Keratinocyte (primary cell): ENCODE data around the gene PLD1. TPM values are rescaled to one million over a fixed set of nuclear protein-coding genes. Genes with fewer than 3 reads are reported as not detected.
A peak's percentile ranks its signal among the peaks of the same experiment; 100 is the strongest.

Experiments
- DNase-seq: peaks from one replicate; pipeline ENCODE4 v3.0.0-alpha.2; 2011; ENCODE audit warnings: low read depth, missing footprints, low spot score
- FAIRE-seq: peaks from 2 replicates; lab custom pipeline; 2011; peaks lifted over from hg19 to GRCh38; lab: Jason Lieb, UNC
- H2AFZ ChIP-seq: 2 replicates; pipeline ENCODE4 v1.6.0; 2012; ENCODE audit warnings: low read length, control low read depth, inconsistent platforms; ENCODE audit not compliant: control insufficient read depth
- H3K27ac ChIP-seq: 2 replicates; pipeline ENCODE4 v1.5.1; 2011; ENCODE audit warnings: low read length; ENCODE audit not compliant: control insufficient read depth, insufficient read depth
- H3K27me3 ChIP-seq: 3 replicates; pipeline ENCODE4 v1.6.0; 2011; ENCODE audit warnings: low read length; ENCODE audit not compliant: control insufficient read depth, insufficient read depth; ENCODE audit errors: extremely low read depth
- H3K36me3 ChIP-seq, 2 experiments: 2 replicates in 1 of 2; 3 replicates in 1 of 2; pipeline ENCODE4 v1.5.1; 2011; ENCODE audit warnings: low read length in 2 of 2, mild to moderate bottlenecking in 1 of 2; ENCODE audit not compliant: control insufficient read depth in 2 of 2, insufficient read depth in 2 of 2; ENCODE audit errors: extremely low read depth in 1 of 2
- H3K4me1 ChIP-seq: 3 replicates; pipeline ENCODE4 v1.5.1; 2011; ENCODE audit warnings: low read length; ENCODE audit not compliant: control insufficient read depth, insufficient read depth; ENCODE audit errors: extremely low read depth
- H3K4me2 ChIP-seq: 3 replicates; pipeline ENCODE4 v1.6.0; 2011; ENCODE audit warnings: low read depth, low read length; ENCODE audit not compliant: control insufficient read depth, insufficient read depth; ENCODE audit errors: extremely low read depth
- H3K4me3 ChIP-seq, 3 experiments: fragments of 200-600 bp in 1 of 3; sonication (generic) in 1 of 3; 2 replicates in 2 of 3; 3 replicates in 1 of 3; pipeline ENCODE4 v1.5.1; 2011 to 2016; ENCODE audit warnings: low read length in 3 of 3, mild to moderate bottlenecking in 3 of 3, control low read depth in 2 of 3, inconsistent platforms in 1 of 3, low read depth in 1 of 3, mixed read lengths in 1 of 3, mixed run types in 1 of 3, moderate library complexity in 1 of 3; ENCODE audit not compliant: control insufficient read depth in 2 of 3, insufficient read depth in 2 of 3; ENCODE audit errors: extremely low read depth in 1 of 3
- H3K79me2 ChIP-seq: 2 replicates; pipeline ENCODE4 v1.6.0; 2012; ENCODE audit warnings: low read length; ENCODE audit not compliant: control insufficient read depth, insufficient read depth
- H3K9ac ChIP-seq: 3 replicates; pipeline ENCODE4 v1.6.0; 2011; ENCODE audit warnings: low read length; ENCODE audit not compliant: control insufficient read depth, insufficient read depth; ENCODE audit errors: extremely low read depth
- H3K9me1 ChIP-seq: 3 replicates; pipeline ENCODE4 v1.6.0; 2011; ENCODE audit warnings: low read length; ENCODE audit not compliant: control insufficient read depth, insufficient read depth; ENCODE audit errors: extremely low read depth
- H3K9me3 ChIP-seq: 2 replicates; pipeline ENCODE4 v1.5.1; 2012; ENCODE audit warnings: low read depth, low read length; ENCODE audit not compliant: control insufficient read depth
- H4K20me1 ChIP-seq: 3 replicates; pipeline ENCODE4 v1.6.0; 2011; ENCODE audit warnings: low read length; ENCODE audit not compliant: control insufficient read depth, insufficient read depth; ENCODE audit errors: extremely low read depth
- EZH2 ChIP-seq: IDR thresholded peaks from one replicate; pipeline ENCODE4 v1.6.1; 2012; ENCODE audit warnings: inconsistent platforms, mild to moderate bottlenecking, low read length, moderate library complexity
- dilution Hi-C: fragments of 300-500 bp; cut with MboI; formaldehyde crosslinking; loops from one replicate; pipeline ENCODE4 v1.7.0; 2020; ENCODE audit warnings: low sequenced_read_pairs; ENCODE audit not compliant: extremely low pct_ligation_motif_present
- polyA plus RNA-seq, 5 experiments: library from polyadenylated mRNA; depleted of rRNA in 3 of 5; stranded (reverse) in 3 of 5; stranded (forward) in 1 of 5; unstranded in 1 of 5; fragments of >200 nt; gene quantifications; 1 replicate in 1 of 5; 2 replicates in 3 of 5; 3 replicates in 1 of 5; pipeline versions ENCODE4 v1.2.1 to v1.2.3, GENCODE V29; 2011 to 2012; ENCODE audit warnings: missing spikeins in 2 of 5, low read depth in 1 of 5, low replicate concordance in 1 of 5
- TF ChIP-seq, protein P1 (sequence below), 3 experiments: IDR thresholded peaks in 1 of 3; conservative IDR thresholded peaks in 1 of 3; optimal IDR thresholded peaks in 1 of 3; 2 replicates in 2 of 3; 3 replicates in 1 of 3; pipeline versions ENCODE3 to v1.5.1; 2011; ENCODE audit warnings: low read length in 3 of 3, mild to moderate bottlenecking in 3 of 3, moderate library complexity in 2 of 3, control low read depth in 1 of 3, inconsistent platforms in 1 of 3; ENCODE audit not compliant: insufficient read depth in 2 of 3; ENCODE audit errors: extremely low read depth in 1 of 3

The PLD1 gene
- polyA plus RNA-seq, 1 donor (not counting 4 experiments of a cell fraction or from before 2014, with no cell fraction given): 14.7 TPM

DNA sequence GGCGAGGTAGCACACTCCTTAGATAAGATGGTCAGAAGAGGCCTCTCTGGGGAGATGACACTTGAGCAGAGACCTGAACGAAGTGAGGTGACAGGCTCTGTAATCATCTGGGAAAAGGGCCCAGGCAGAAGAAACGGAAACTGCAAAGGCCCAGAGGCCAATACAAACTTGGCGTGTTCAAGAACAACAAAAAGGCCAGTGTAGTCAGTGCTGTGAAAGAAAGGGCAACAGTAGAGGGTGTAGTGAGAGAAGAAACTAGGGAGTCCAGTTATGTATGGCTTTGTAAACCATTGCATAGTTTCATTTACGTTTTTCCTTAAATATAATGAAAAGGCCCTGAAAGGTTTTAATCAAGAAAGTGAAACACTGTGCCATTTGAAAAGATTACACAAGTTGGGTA, 31.8 kb downstream of the PLD1 start:
- Histone ChIP-seq H3K9ac (no peak overlapping the region), H3K9me3 (no peaks in the 10 kb centered on the region), H4K20me1 (no peaks in the 10 kb centered on the region), H3K4me3 (no peak overlapping the region), H3K79me2 (no peaks in the 10 kb centered on the region), H3K4me2 (no peak overlapping the region), H3K36me3 (no peaks in the 10 kb centered on the region), H3K27me3 (no peaks in the 10 kb centered on the region), H3K4me1 (peaks cover 11% of the 10 kb centered on the region), H2AFZ (no peak overlapping the region), H3K9me1 (no peaks in the 10 kb centered on the region), H3K27ac (no peak overlapping the region)
- DNase-seq: no peak
- TF ChIP-seq, protein P1, sequence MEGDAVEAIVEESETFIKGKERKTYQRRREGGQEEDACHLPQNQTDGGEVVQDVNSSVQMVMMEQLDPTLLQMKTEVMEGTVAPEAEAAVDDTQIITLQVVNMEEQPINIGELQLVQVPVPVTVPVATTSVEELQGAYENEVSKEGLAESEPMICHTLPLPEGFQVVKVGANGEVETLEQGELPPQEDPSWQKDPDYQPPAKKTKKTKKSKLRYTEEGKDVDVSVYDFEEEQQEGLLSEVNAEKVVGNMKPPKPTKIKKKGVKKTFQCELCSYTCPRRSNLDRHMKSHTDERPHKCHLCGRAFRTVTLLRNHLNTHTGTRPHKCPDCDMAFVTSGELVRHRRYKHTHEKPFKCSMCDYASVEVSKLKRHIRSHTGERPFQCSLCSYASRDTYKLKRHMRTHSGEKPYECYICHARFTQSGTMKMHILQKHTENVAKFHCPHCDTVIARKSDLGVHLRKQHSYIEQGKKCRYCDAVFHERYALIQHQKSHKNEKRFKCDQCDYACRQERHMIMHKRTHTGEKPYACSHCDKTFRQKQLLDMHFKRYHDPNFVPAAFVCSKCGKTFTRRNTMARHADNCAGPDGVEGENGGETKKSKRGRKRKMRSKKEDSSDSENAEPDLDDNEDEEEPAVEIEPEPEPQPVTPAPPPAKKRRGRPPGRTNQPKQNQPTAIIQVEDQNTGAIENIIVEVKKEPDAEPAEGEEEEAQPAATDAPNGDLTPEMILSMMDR (optimal IDR thresholded peaks at IDR 0.05 in 1 of 3, IDR thresholded peaks at IDR 0.05 in 1 of 3, conservative IDR thresholded peaks at IDR 0.05 in 1 of 3; ENCODE audit: extremely low read depth in 1 of 3, insufficient read depth in 2 of 3, low read length in 3 of 3): no peak
- no peak for TF ChIP-seq EZH2
- FAIRE-seq: no peak
- dilution Hi-C loops: no loop called here

DNA sequence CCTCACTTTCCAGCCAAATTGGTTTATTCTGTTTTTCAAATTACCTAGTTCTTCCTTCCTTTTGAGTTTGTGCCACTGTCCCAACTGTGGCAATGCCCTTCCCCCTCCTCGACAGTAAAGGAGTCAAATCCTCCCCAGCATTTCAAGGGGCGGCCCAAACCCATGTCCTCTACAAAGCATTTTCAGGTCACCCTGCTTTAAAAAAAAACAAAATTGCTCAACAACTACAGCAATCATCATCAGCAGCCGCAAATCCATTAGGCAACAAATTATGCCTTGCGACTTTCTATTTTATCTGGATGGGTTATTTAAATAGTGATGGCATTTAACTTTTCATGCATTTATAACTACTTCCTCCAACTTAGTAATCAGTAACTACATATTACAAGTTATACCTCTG, 32.7 kb downstream of the PLD1 start:
- no peak for DNase-seq
- dilution Hi-C loops: no loop called here
- Histone ChIP-seq H4K20me1 (no peaks in the 10 kb centered on the region), H3K36me3 (no peaks in the 10 kb centered on the region), H3K4me2 (peak overlapping the region; percentile 59), H3K79me2 (no peaks in the 10 kb centered on the region), H3K27ac (peak overlapping the region; percentile 29), H3K9me3 (no peaks in the 10 kb centered on the region), H3K27me3 (no peaks in the 10 kb centered on the region), H2AFZ (no peak overlapping the region), H3K9ac (peak overlapping the region; percentile 38), H3K4me1 (peaks cover 9% of the 10 kb centered on the region), H3K4me3 (no peak overlapping the region), H3K9me1 (no peaks in the 10 kb centered on the region)
- TF ChIP-seq, protein P1 (optimal IDR thresholded peaks at IDR 0.05 in 1 of 3, IDR thresholded peaks at IDR 0.05 in 1 of 3, conservative IDR thresholded peaks at IDR 0.05 in 1 of 3; ENCODE audit: extremely low read depth in 1 of 3, insufficient read depth in 2 of 3, low read length in 3 of 3): no peak
- no peak for TF ChIP-seq EZH2
- FAIRE-seq: no peak
